Common myeloid progenitor, CD34-positive (primary cell): ENCODE measurements around the gene LBX1.

Source experiments
- CTCF ChIA-PET: fragments of 350-600 bp; sonication (Branson Sonifier 250); formaldehyde crosslinking; loops from one replicate; lab custom pipeline; 2021; ENCODE audit warnings: antibody characterized with exemption; lab: Charles Lee
- POLR2A ChIA-PET: fragments of 350-600 bp; sonication (Branson Sonifier 250); formaldehyde crosslinking; loops from one replicate; lab custom pipeline; 2021; ENCODE audit warnings: antibody characterized with exemption; lab: Charles Lee
- DNase-seq, 3 donors: peaks; one replicate each; pipeline versions ENCODE4 v3.0.0 to v3.0.0-alpha.2; 2013
- H3K27ac ChIP-seq, 2 experiments: 1 replicate in 1 of 2; 2 replicates in 1 of 2; pipeline ENCODE4 v1.7.0; 2013; ENCODE audit warnings: inconsistent platforms in 2 of 2, low read length in 2 of 2, mild to moderate bottlenecking in 2 of 2, low read depth in 1 of 2, moderate library complexity in 1 of 2; ENCODE audit not compliant: severe bottlenecking in 2 of 2, insufficient read depth in 1 of 2, poor library complexity in 1 of 2
- H3K27me3 ChIP-seq, 5 experiments: replicated peaks in 2 of 5; 1 replicate in 3 of 5; 2 replicates in 2 of 5; pipeline versions ENCODE4 v1.6.1 to v1.7.0; 2013; ENCODE audit warnings: low read length in 4 of 5, mild to moderate bottlenecking in 2 of 5, moderate library complexity in 2 of 5, inconsistent platforms in 1 of 5; ENCODE audit not compliant: insufficient read depth in 5 of 5, control insufficient read depth in 4 of 5
- H3K36me3 ChIP-seq, 4 experiments: 1 replicate in 2 of 4; 2 replicates in 2 of 4; pipeline versions ENCODE4 v1.6.1 to v1.7.0; 2013; ENCODE audit warnings: low read length in 3 of 4, control low read depth in 1 of 4, mild to moderate bottlenecking in 1 of 4; ENCODE audit not compliant: control insufficient read depth in 4 of 4, insufficient read depth in 4 of 4
- H3K4me1 ChIP-seq, 4 experiments: 1 replicate in 3 of 4; 2 replicates in 1 of 4; pipeline versions ENCODE4 v1.6.1 to v1.7.1; 2013; ENCODE audit warnings: low read length in 3 of 4, mild to moderate bottlenecking in 3 of 4, control low read depth in 1 of 4, inconsistent platforms in 1 of 4, moderate library complexity in 1 of 4; ENCODE audit not compliant: control insufficient read depth in 4 of 4, insufficient read depth in 4 of 4; ENCODE audit errors: control extremely low read depth in 1 of 4
- H3K4me3 ChIP-seq, 7 experiments: 1 replicate in 4 of 7; 2 replicates in 3 of 7; pipeline versions ENCODE4 v1.5.1 to v1.7.0; 2013; ENCODE audit warnings: mild to moderate bottlenecking in 7 of 7, low read length in 6 of 7, moderate library complexity in 6 of 7, inconsistent platforms in 2 of 7, low read depth in 2 of 7, control low read depth in 1 of 7; ENCODE audit not compliant: insufficient read depth in 4 of 7, control insufficient read depth in 1 of 7; ENCODE audit errors: extremely low read depth in 1 of 7
- H3K9me3 ChIP-seq, 5 experiments: 1 replicate in 4 of 5; 2 replicates in 1 of 5; pipeline versions ENCODE4 v1.6.1 to v1.7.1; 2013; ENCODE audit warnings: low read length in 4 of 5, mild to moderate bottlenecking in 2 of 5, inconsistent platforms in 1 of 5, low read depth in 1 of 5, moderate library complexity in 1 of 5; ENCODE audit not compliant: control insufficient read depth in 4 of 5, insufficient read depth in 2 of 5; ENCODE audit errors: control extremely low read depth in 1 of 5
- WGBS: methylation state at CpG from one replicate; pipeline ENCODE4 v1.1.5; 2013; ENCODE audit not compliant: insufficient coverage; 5-methylcytosine and 5-hydroxymethylcytosine counted together

Gene LBX1

DNA sequence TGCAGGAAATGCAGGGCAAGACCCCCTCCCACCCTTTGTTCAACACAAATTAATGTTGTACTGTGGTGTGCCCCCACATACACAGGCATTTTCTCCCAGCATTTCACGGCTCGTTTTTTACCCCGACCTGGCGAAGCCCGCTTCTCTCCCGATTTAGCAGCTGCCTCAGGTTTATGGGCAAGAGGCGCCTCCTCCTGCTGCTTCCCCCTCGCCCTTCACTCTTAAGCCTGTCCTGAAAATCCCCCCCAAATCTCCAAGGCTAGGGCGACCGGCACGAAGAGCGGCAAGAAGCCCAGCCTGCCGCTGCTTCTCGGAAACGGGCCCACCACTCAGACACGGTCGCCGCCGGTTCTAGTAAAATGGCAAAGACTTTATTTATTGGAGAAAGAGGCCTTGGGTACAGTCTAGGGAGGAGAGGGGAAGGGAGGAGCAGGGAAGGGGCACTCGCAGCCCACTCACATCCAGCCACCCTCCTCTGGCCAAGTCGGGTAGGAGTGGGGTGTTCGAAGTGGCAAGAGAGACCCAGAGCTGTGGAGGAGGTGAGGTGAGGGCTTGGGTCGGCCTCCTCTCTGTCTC, 3.3 kb downstream of the LBX1 start:
- H3K4me1 ChIP-seq = peaks cover 0 to 46% (median 26%) of the 10 kb centered on the region in 4 experiments
- DNase-seq = no peak
- POLR2A ChIA-PET = no interaction called here

GRCh38 chr10:101224910-101225823, 4.1 kb downstream of the LBX1 start:
- ChIA-PET CTCF (interaction anchor here (0.6 to 1.6 kb wide), 3 partner anchors 10 to 84 kb away, joined by 3 read pairs; no protein-coding TSS in a partner anchor), POLR2A (no interaction called here)
- Histone ChIP-seq H3K4me1 (peaks cover 0 to 43% (median 24%) of the 10 kb centered on the region in 4 experiments), H3K36me3 (no peaks in the 10 kb centered on the region), H3K9me3 (no peaks in the 10 kb centered on the region), H3K27ac (no peak overlapping the region), H3K4me3 (peak overlapping the region in 2 of 7 experiments; percentile 11 to 19), H3K27me3 (peaks cover 21 to 100% (median 65%) of the 10 kb centered on the region in 5 experiments)
- WGBS = 4% methylated on average over 47 of the region's 53 CpGs
- peak in 2 of 3 donors; percentile 55 to 63 for DNase-seq

More for the DNA sequence above, 3.3 kb downstream of the LBX1 start:
- CTCF ChIA-PET = interaction anchor here (0.6 to 1.7 kb wide), 4 partner anchors 11 to 66 kb away, joined by 3 to 4 read pairs (median 3); no protein-coding TSS in a partner anchor
- Histone ChIP-seq H3K27me3 (peaks cover 13 to 100% (median 67%) of the 10 kb centered on the region in 5 experiments), H3K27ac (no peak overlapping the region), H3K9me3 (no peaks in the 10 kb centered on the region), H3K4me3 (no peak overlapping the region), H3K36me3 (no peaks in the 10 kb centered on the region)
- 12% methylated on average over 15 of the region's 23 CpGs for WGBS

DNA sequence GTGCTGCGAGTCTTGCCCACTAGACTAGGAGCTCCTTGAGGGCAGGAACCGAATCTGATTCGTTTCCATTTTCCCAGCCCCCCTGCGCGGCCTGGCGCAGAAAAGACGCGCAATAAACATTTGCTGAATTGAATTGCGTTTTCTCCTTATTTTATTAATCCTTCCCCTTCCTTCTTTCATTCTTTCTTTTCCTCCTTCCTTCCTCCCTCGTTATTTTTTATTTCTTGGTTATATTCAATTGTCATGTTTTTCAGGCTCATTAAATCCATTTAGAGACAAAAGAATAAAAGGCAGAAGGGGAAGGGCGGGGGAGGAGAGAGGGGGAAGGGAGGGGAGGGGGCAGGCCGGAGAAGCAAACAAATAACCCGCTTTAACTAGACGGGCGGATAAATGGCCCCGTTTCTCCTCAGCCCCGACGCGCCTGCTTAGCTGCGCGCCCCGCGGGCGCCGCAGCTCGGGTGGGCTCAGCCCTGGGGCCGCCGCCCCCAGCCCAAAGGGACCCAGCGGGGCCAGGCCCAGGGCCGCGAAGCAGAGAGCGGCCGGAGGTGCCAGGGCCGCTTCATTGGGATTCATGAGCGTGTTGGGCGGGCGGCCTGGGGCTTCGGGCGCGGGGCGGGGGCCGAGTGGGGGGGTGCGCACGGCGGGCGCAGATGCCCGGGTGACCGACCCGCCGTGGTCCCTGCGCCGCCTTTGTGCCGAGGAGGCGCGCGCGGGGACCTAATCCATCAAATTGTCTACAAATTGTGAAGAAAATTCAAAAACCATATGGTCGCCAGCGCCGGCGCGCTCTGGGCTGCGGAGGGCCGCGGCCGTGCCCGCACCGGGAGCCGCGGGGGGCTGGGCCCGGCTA, 5.0 kb downstream of the LBX1 start:
- WGBS = 6% methylated on average over 43 of the region's 71 CpGs
- Histone ChIP-seq H3K4me3 (no peak overlapping the region), H3K27ac (no peak overlapping the region), H3K36me3 (no peaks in the 10 kb centered on the region), H3K27me3 (peaks cover 26 to 100% (median 67%) of the 10 kb centered on the region in 5 experiments), H3K4me1 (peaks cover 0 to 40% (median 21%) of the 10 kb centered on the region in 4 experiments), H3K9me3 (no peaks in the 10 kb centered on the region)
- POLR2A ChIA-PET = no interaction called here
- DNase-seq = no peak
- CTCF ChIA-PET = interaction anchor here (0.6 to 1.9 kb wide), 6 partner anchors 10 to 165 kb away, joined by 3 to 9 read pairs (median 4); no protein-coding TSS in a partner anchor

DNA sequence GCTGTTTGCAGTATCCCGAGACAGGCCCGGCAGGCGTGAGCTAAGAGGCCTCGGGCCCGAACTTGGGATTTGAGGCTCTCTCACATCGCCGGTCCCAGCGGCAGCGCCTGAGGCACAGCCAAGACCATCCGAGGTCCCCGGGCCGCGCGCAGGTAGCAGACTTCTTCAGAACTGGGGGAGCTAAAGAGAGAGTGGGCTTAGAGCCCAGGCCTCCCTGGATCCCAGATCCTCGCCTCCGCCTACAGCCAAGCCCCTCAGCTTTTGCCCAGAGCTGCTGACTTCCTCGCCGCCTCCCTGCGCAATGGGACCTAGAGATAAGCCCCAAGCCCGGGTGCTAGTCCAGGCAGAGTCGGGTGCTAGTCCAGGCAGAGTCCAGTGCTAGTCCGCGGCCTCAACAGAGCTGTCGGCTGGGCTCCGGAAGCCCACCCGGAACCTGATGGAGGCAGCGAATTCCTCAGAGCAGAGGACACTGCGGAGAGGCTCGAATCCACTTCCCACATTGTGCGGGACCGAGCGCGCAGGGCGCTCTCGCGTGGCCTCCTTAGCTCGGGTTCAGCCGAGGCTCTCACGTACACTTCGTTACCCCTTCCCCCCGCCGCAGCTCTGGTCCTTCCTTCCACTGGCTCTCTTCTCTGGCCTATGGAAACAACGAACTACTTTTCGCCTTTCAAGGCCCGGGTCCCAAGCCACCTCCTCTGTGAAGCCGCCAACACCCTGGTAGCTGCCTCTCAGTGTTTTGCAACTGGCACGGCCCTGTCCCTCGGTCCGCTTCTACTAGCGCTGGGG, 5.8 kb downstream of the LBX1 start:
- H3K27ac ChIP-seq = no peak overlapping the region
- 4% methylated on average over 42 of the region's 50 CpGs for WGBS
- ChIA-PET POLR2A (interaction anchor here (0.5 kb wide), 1 partner anchor 41 kb away, joined by 3 read pairs; no protein-coding TSS in a partner anchor), CTCF (interaction anchor here (0.6 to 1.9 kb wide), 8 partner anchors 9 to 164 kb away, joined by 3 to 9 read pairs (median 4); no protein-coding TSS in a partner anchor)
- no peaks in the 10 kb centered on the region for H3K9me3 ChIP-seq
- H3K4me1 ChIP-seq = peaks cover 0 to 37% (median 16%) of the 10 kb centered on the region in 4 experiments
- H3K4me3 ChIP-seq = peak overlapping the region in 2 of 7 experiments; percentile 51 to 58
- H3K27me3 ChIP-seq = peaks cover 27 to 100% (median 69%) of the 10 kb centered on the region in 5 experiments
- no peaks in the 10 kb centered on the region for H3K36me3 ChIP-seq
- no peak for DNase-seq

- Histone ChIP-seq H3K27me3 (peaks cover 29 to 100% (median 68%) of the 10 kb centered on the region in 5 experiments), H3K36me3 (no peaks in the 10 kb centered on the region), H3K4me1 (peaks cover 0 to 34% (median 14%) of the 10 kb centered on the region in 4 experiments), H3K4me3 (peak overlapping the region in 5 of 7 experiments; percentile 23 to 58 (median 45)), H3K27ac (no peak overlapping the region), H3K9me3 (no peaks in the 10 kb centered on the region)
- CTCF ChIA-PET = interaction anchor here (0.9 to 1.9 kb wide), 6 partner anchors 9 to 73 kb away, joined by 3 to 9 read pairs (median 5); no protein-coding TSS in a partner anchor
- POLR2A ChIA-PET = interaction anchor here (0.5 kb wide), 1 partner anchor 40 kb away, joined by 3 read pairs; no protein-coding TSS in a partner anchor
- peak in 1 of 3 donors; percentile 47 for DNase-seq
- WGBS = under 1% methylated on average over 41 of the region's 42 CpGs
Observed at GRCh38 chr10:101222683-101223273, 6.5 kb downstream of the LBX1 start.
